Stimulated activated CD8-positive, alpha-beta memory T cell treated with anti-CD3 and anti-CD28 coated beads, Interleukin-7, amount 100 ng/mL, for 4 hours (primary cell): ENCODE data around the gene RBKS.

Experiments used
- DNase-seq, 2 donors: peaks; one replicate each; pipeline ENCODE4 v3.0.0-alpha.2; 2020; ENCODE audit warnings: low read depth in 2 of 2

Gene RBKS

DNA sequence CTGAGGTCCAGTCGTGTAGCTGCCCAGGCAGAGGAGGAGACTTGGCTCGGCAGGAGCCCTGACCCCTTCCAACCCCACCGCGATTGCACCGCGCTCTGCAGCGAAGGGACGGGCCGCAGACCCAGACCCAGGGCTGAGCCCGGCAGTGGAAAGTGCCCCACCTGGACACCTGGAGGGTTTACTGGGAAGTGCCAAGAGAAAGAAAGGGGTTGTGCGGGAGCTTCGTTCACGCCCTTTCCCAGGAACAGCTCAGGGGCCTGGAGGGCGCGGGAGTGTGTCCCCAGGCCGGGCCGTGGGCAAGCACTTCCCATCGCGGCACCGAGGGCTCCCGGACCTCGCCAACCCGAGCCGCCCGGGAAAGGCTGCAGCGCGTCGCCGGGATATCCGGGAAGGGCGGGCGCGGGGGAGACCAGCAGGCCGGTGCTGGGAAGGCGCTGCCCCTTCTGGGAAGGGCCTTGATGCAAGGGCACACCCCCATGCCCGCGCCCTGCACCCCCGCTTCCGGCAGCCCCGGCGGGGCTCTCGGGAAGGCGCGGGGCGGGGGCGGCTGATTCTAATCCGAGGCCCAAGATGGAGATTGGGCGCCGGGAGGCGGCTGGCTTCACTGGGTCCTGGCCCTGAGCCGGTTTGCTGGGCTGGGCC is 154.8 kb downstream of the RBKS start:
- DNase-seq, result peak; percentile 54 to 72

DNA sequence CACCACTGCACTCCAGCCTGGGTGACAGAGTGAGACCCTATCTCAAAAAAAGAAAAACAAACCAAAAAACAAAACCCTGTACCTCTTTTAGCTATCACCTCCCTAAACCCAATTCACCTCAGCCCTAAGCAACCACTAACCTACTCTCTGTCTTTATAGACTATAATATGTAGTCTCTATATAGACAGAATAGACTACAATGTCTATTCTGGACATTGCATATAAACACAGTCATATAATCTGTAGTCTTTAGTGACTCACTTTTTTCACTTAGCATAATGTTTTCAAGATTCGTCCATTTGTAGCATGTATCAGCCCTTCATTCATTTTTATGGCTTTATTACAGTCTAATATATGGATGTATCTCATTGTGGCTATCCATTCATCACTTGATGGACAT is 155.9 kb downstream of the RBKS start:
- DNase-seq, result no peak
